Thyroid gland (tissue), 4 donors: Measurements from ENCODE around the gene TP53AIP1.

ENCODE experiments used
- POLR2A ChIP-seq, 2 donors: fragments of 450-650 bp; IDR thresholded peaks; one replicate each; pipeline ENCODE4 v1.6.1; 2017; ENCODE audit warnings: antibody characterized with exemption in 2 of 2, mild to moderate bottlenecking in 2 of 2, moderate library complexity in 1 of 2
- TF ChIP-seq, protein P1 (sequence below), 6 experiments: fragments of 200-600 bp in 3 of 6; fragments of 450-650 bp in 3 of 6; sonication (generic) in 3 of 6; IDR thresholded peaks; one replicate each; pipeline ENCODE4 v1.5.1; 2016 to 2019; ENCODE audit warnings: antibody characterized with exemption in 6 of 6, mild to moderate bottlenecking in 2 of 6, inconsistent platforms in 1 of 6, moderate library complexity in 1 of 6

DNA sequence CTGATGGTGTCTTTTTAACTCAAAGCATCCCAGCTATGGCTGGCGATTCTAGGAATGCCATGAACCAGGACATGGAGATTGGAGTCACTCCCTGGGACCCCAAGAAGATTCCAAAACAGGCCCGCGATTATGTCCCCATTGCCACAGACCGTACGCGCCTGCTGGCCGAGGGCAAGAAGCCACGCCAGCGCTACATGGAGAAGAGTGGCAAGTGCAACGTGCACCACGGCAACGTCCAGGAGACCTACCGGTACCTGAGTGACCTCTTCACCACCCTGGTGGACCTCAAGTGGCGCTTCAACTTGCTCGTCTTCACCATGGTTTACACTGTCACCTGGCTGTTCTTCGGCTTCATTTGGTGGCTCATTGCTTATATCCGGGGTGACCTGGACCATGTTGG, 31.4 kb downstream of the TP53AIP1 start:
- TF ChIP-seq, protein P1, sequence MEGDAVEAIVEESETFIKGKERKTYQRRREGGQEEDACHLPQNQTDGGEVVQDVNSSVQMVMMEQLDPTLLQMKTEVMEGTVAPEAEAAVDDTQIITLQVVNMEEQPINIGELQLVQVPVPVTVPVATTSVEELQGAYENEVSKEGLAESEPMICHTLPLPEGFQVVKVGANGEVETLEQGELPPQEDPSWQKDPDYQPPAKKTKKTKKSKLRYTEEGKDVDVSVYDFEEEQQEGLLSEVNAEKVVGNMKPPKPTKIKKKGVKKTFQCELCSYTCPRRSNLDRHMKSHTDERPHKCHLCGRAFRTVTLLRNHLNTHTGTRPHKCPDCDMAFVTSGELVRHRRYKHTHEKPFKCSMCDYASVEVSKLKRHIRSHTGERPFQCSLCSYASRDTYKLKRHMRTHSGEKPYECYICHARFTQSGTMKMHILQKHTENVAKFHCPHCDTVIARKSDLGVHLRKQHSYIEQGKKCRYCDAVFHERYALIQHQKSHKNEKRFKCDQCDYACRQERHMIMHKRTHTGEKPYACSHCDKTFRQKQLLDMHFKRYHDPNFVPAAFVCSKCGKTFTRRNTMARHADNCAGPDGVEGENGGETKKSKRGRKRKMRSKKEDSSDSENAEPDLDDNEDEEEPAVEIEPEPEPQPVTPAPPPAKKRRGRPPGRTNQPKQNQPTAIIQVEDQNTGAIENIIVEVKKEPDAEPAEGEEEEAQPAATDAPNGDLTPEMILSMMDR (IDR thresholded peaks at IDR 0.05), result no peak
- no peak for TF ChIP-seq POLR2A (IDR thresholded peaks at IDR 0.05)
